GM21737 (cell line): ENCODE measurements around the gene KBTBD4.

Experiments used
- ATAC-seq: cut with Tn5 transposase; IDR thresholded peaks from one replicate; pipeline ENCODE4 v1.9.1; 2021; ENCODE audit warnings: mild to moderate bottlenecking, moderate library complexity; ENCODE audit not compliant: unreplicated experiment

KBTBD4 gene

GRCh38 chr11:47578524-47579494 is at the start of gene KBTBD4, which contains the start of gene NDUFS3:
Gene KBTBD4 (minus strand): TSS chr11:47578970. CDS start chr11:47578951, 19 bp downstream.
Gene NDUFS3 (plus strand): TSS chr11:47579074. CDS start chr11:47579092, 18 bp downstream.
- peak; percentile 90 for ATAC-seq

DNA sequence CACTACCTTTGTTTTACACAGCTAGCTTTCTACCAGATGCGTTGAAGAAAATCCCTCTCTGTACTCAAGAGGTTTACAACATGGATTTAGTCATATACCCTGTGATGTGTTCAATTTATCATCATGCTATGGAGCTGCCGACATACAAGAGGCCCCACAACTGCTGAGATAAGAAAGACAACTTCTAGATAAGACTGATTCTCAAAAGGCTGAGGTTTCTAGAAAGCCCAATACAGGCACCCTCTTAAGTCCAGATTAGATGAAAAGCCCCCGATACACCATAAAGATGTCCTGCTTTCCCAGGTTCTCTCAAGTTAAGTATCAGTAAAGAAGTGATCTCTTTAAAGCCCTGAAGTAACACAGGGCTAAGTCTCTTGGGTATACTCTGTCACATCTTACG is 49.3 kb upstream of the KBTBD4 start:
- no peak for ATAC-seq

DNA sequence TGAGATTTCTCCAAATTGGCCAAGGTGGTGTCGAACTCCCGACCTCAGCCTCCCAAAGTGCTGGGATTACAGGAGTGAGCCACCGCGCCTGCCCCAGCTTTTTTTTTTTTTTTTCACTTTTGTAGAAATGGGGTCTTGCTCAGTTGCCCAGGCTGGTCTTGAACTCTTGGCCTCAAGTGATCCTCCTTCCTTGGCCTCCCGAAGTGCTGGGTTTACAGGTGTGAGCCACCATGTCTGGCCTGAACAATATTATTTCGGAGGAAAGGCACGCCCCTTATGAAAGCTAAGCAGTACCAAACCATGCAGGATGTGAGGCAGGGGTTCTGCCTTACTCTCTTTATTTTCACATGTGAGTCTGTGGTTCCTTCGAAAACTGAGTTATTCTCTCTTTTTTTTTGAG is 47.5 kb upstream of the KBTBD4 start:
- no peak for ATAC-seq

GRCh38 chr11:47620836-47621378 is 42.1 kb upstream of the KBTBD4 start:
- ATAC-seq: no peak

DNA sequence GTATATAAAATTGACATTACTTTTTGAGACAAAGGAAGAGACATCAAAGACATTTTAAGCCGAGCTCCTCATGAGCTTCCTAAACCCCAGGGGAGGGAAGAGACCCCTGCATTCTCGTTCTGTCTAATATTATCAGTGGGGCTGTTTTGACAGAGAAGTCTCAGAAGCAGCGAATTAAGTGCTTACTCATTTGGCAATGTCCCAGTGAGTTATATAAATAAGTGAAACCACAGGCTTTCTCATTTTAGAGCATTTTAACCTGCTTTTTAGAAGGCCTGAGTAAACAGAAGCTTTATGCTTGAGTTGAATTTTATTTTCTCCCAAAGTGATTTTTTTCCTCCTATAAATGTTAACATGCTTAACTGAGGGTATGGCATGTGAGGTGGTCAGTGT is 38.6 kb upstream of the KBTBD4 start:
- no peak for ATAC-seq

DNA sequence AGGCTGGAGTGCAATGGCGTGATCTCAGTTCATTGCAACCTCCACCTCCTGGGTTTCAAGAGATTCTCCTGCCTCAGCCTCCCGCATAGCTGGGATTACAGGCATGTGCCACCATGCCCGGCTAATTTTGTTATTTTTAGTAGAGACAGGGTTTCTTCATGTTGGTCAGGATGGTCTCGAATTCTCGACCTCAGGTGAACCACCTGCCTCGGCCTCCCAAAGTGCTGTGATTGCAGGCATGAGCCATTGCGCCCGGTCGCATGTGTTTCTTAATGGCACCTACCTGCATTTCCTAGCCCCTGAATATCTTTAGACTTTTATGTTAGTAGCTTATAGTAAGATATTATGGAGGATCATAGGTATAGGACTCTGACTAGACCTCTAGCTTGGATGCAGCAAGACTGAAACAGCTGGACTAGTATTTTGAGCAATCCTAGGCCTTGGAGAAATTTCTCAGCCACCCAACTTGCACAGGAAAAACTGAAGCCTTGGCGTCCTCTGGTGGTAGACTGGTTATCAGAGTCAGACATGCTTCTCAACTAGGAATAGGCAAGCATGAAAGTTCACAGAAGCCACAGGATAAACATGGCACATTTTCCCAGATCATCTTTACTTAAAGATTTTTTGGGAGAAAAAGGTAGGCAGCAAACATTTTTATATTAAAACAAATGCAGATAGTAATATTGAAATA is 38.1 kb upstream of the KBTBD4 start:
- no peak for ATAC-seq

DNA sequence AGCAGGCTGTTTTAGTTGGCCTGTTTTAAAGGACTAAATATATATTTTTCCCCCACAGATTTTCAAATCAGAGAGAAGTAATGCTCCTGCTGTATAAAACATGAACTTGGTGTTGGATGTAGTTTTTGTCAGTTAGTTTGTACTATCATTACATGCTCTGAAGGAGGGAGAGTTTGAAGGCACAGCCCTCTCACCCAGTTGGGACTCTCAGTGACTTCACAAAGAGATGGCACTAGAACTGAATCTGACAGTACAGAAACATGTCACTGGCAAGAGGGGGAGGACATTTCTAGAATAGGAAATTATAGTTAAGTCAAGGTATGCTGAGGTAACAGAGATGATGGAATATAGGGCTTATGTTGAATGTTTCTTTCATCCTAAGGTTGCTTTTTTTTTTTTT is 36.5 kb upstream of the KBTBD4 start:
- no peak for ATAC-seq

GRCh38 chr11:47611348-47611794 is 32.6 kb upstream of the KBTBD4 start:
- peak; percentile 72 for ATAC-seq

GRCh38 chr11:47609675-47610074 is 30.9 kb upstream of the KBTBD4 start:
- no peak for ATAC-seq

DNA sequence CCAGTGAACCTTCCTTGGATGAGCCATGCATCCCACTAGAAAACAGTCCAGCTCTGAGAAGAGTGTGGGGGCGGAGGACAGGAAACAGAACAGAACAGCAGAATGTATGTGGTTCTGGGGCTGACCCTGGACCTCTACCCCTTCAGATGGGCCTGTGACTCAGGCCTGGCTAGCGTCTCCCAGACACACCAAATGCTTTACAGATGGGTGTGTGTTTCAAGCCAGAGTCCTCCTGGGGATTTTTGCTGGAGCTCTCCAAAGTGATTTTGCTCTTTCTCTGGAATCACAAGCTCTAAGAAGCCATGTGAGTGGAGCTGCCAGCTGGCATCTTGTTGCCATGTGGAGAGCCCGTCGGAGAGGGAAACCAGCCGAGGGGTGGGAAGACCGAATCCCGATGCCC is 28.6 kb upstream of the KBTBD4 start:
- ATAC-seq: no peak

DNA sequence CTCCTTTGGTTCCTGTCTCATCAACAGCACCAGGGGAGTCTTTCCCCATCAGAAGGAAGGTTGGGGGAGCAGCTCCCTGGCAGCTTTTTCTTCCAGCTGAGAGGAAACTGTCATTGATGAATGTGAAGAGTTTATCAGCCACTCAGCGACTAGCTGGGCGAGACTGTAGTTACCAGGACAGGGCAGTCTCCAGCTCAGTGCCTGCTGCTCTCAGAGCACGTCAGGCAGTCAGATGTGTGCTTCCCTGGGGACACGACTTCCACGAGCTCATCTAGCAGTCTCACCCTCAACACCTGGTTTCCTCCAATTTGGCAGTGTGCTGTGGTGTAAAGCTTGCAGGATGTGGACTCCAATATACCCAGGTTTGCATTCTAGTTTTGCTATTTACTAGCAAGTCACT is 28.0 kb upstream of the KBTBD4 start:
- ATAC-seq: no peak

DNA sequence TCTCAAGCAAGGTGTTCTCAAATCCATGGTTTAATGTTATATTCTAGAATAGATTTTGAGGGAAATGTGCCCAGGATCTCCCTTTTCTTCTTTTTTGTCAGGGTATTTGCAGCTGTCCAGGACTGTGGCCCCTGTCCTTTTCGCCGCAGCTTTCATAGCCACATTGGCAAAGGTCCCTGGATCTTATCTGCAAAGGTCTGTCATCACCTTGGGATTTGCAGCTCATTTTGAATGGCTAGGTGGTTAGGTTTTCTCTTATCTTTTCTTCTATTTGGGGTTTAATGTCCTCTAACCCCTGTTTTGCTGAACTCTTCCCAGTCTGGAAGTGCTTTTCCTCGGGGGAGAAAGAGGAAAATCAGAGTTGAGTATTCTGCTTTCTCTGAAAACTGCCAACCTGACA is 27.2 kb upstream of the KBTBD4 start:
- ATAC-seq: no peak

DNA sequence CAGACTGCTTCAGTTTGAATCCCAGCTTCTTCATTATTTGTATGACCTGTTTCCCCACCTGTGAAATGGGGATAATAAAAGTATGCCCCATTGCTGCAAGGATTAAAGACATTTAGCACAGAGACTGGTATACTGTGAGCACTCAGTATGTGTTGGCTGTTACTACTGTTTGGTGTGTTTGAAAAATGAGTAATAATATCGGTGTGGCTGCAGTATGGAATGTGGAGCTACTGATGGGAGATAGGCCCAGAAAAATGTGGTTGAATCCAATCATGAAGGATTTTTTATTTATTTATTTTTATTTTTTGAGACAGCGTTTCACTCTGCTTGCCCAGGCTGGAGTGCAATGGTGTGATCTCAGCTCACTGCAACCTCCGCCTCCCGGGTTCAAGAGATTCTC is 24.5 kb upstream of the KBTBD4 start:
- no peak for ATAC-seq

DNA sequence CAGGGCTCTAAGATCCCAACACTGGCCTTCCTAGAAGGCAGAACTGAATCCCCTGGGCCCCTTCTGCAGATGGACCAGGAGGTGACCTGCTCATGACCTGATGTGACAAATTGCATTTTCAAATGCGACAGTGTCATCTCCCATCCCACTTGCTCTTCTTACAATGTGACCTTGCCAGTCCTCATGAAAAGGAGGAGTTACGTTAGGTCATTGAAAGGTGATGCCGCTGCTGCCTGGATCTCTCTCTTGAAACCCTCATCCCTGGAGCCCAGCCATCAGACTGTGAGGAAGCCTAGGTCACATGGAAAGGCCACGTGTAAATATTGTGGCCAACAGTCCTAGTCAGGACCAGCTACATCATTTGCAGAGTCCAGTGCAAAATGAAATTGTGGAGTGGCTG is 21.1 kb upstream of the KBTBD4 start:
- ATAC-seq: no peak

DNA sequence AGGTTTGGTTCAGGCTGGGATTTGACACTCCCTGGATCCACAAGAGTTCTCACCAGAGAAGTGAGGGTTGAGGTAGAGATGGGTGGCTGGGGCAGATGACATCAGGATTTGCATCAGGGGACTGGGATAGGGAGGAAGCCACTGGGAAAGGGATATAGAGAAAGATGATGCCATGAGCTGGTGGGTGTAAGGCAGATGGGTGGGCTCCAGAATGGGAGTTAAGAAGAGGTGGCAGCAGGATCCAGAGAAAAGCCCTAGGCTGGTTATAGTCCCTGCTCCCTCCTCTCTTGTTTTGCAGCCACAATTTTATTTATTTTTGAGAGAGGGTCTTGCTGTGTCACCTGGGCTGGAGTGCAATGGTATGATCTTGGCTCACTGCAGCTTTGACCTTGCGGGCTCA is 17.2 kb upstream of the KBTBD4 start:
- ATAC-seq: no peak

DNA sequence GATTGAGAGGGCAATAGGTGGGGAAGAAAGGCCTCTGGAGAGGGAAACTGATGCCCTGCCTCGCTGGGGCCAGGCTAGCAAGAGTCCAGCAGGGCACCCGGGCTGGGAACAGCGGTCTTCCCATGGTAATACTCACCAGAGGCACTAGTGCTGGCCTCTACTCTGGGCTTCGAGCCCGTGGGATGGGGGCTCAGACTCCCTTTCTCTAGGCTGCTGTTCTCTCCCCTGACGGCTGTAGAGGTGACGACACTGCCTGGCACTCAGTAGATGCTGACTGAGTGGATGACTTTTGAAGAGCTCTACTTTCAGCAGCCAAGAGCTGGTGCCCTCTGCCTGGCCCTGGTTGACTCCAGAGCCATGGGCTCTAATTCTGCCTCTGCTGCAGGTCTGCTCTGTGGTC is 16.3 kb upstream of the KBTBD4 start:
- no peak for ATAC-seq

- ATAC-seq: no peak
These were observed 15.4 kb upstream of the KBTBD4 start, which contains the start of gene C1QTNF4 for GRCh38 chr11:47593934-47594855. Gene C1QTNF4 (minus strand): TSS chr11:47594411. CDS start chr11:47590810, 3,601 bp downstream.

- ATAC-seq: no peak
These were observed 14.7 kb upstream of the KBTBD4 start for GRCh38 chr11:47593492-47593933.

DNA sequence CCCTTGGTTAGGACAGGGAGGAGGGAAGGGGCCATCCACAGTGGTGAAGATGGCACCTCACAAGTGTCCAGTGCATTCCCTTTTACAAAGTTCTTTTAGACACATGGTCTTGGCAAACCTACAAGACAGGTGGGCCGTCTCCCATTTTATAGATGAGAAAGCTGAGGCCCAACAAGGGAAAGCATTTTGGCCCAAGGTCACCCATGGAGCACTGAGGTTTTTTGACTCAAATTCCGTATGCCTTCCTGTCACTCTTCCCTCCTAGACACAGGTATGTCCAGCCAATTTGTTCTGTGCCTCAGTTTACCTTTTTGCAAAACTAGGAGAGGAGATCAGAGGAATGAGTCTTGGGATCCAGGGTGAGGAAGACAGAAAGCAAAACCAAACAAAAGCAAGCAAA is 14.2 kb upstream of the KBTBD4 start:
- no peak for ATAC-seq

DNA sequence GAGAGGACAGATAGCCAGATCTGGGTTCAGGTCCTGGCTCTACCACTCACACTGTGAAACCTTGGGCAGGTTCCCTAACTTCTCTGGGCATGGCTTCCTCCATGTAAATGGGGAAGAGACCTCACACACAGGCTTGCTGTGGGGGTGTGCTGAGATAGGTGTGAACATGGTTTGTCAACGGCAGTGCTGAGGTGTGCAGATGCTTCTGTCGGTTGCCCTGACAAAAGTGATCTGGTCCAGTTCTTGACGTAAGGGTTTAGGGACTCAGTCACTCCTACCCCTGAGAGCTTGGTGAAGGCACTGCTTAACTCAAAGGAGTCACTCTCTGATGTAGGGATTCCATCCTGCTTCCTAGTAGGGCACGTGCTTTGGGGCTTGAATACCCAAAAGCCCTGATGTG is 13.5 kb upstream of the KBTBD4 start:
- no peak for ATAC-seq
